Suprapubic skin (tissue), 4 donors: ENCODE results near the gene MAN1C1. TPM values are rescaled to one million over a fixed set of nuclear protein-coding genes. Genes with fewer than 3 reads are reported as not detected.

Experiments
- DNase-seq, 2 donors: peaks; one replicate each; pipeline ENCODE4 v3.0.0-alpha.2; 2019; ENCODE audit warnings: low spot score in 2 of 2
- H3K27ac ChIP-seq: fragments of 200-600 bp; sonication (generic); one replicate; pipeline ENCODE4 v1.5.1; 2019
- H3K27me3 ChIP-seq: fragments of 200-600 bp; sonication (generic); one replicate; pipeline ENCODE4 v1.5.1; 2019
- H3K36me3 ChIP-seq: fragments of 200-600 bp; sonication (generic); one replicate; pipeline ENCODE4 v1.5.1; 2019
- H3K4me1 ChIP-seq: fragments of 200-600 bp; sonication (generic); one replicate; pipeline ENCODE4 v1.5.1; 2019
- H3K4me3 ChIP-seq: fragments of 200-600 bp; sonication (generic); one replicate; pipeline ENCODE4 v1.5.1; 2019; ENCODE audit warnings: mild to moderate bottlenecking
- H3K9me3 ChIP-seq: fragments of 200-600 bp; sonication (generic); one replicate; pipeline ENCODE4 v1.5.1; 2019
- EP300 ChIP-seq: sonication (generic); formaldehyde crosslinking; IDR thresholded peaks from one replicate; pipeline ENCODE4 v1.6.1; 2017; ENCODE audit warnings: antibody characterized with exemption
- POLR2A ChIP-seq, 2 donors: fragments of 450-650 bp; IDR thresholded peaks; one replicate each; pipeline ENCODE4 v1.6.1; 2017; ENCODE audit warnings: antibody characterized with exemption in 2 of 2, mild to moderate bottlenecking in 2 of 2, moderate library complexity in 2 of 2
- POLR2AphosphoS5 ChIP-seq, 3 donors: sonication (generic); formaldehyde crosslinking; IDR thresholded peaks; one replicate each; pipeline ENCODE4 v1.6.1; 2017; ENCODE audit warnings: antibody characterized with exemption in 3 of 3
- WGBS: methylation state at CpG from one replicate; pipeline ENCODE4 v1.1.5; 2018; 5-methylcytosine and 5-hydroxymethylcytosine counted together
- total RNA-seq, 4 donors: library from RNA; depleted of rRNA; stranded (reverse); fragments of >200 nt; gene quantifications; one replicate each; pipeline ENCODE4 v1.1.0, GENCODE V29; 2016
- TF ChIP-seq, protein P1 (sequence below), 2 donors: fragments of 200-600 bp in 1 of 2; fragments of 450-650 bp in 1 of 2; sonication (generic) in 1 of 2; IDR thresholded peaks; one replicate each; pipeline ENCODE4 v1.5.1; 2016 to 2019; ENCODE audit warnings: antibody characterized with exemption in 2 of 2, mild to moderate bottlenecking in 1 of 2, moderate library complexity in 1 of 2

The MAN1C1 gene
- total RNA-seq, 4 donors from 2014 or later: 7.3 to 15.2 (median 8.0) TPM

DNA sequence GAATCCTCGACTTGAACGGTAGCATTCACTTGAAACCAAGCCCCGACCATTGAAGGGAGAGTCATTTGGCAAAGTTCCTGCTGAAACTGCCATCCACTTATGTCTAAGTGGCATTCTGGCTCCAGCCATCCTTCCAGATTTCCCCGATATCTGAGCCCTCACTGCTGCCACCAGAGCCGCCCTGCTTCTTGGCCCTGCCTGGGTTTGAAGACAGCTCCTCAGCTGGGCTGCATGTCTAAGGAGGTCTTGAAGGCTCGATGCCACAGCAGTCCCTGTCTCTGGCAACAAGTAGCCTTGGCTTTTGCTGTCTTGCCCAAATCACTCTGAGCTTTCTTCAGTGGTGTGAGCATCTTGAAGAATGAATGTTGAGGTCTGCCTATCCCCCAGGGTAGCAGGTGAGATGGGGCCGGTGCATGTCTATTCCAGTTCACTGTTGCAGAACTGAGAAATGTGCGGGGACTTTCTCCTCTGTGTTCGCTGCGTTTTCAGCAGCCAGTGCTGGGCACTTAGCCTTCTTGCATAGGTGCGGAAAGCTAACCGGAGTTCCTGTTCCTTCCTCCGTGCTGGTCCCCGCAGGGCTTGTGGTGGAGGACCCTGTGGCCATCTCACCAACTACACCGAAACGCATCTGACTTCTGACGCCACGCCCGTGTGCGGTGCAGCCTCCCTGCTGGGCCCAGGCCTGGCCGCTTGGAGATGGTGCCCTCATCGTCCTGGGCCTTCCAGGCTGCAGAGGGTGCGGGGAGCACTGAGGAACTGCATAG, 29.2 kb downstream of the MAN1C1 start:
- no peak for DNase-seq
- no peaks in the 10 kb centered on the region for H3K27me3 ChIP-seq
- H3K27ac ChIP-seq: no peak overlapping the region

DNA sequence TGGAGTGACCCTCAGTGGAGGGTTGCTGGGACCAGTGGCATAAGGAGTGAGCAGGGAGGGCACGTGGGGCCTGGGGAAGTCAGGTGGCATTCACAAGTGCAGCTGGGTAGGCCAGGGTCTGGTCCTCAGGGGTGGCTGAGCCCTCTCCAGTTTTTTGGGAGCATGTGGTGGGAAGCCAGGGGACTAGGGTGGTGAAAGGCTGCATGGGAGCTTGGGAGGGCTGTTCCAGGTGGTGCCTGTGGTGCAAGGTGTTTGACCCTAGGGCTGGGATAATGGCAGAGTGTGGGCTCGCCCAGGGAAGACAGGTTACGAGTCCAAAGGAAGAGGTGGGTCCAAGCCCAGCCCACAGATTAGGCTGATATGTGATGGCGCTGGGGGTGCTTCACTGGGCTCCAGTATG, 30.5 kb downstream of the MAN1C1 start:
- Histone ChIP-seq H3K4me1 (peaks cover 9% of the 10 kb centered on the region), H3K27me3 (no peaks in the 10 kb centered on the region), H3K36me3 (no peaks in the 10 kb centered on the region), H3K4me3 (no peak overlapping the region), H3K27ac (no peak overlapping the region), H3K9me3 (no peaks in the 10 kb centered on the region)
- TF ChIP-seq, protein P1, sequence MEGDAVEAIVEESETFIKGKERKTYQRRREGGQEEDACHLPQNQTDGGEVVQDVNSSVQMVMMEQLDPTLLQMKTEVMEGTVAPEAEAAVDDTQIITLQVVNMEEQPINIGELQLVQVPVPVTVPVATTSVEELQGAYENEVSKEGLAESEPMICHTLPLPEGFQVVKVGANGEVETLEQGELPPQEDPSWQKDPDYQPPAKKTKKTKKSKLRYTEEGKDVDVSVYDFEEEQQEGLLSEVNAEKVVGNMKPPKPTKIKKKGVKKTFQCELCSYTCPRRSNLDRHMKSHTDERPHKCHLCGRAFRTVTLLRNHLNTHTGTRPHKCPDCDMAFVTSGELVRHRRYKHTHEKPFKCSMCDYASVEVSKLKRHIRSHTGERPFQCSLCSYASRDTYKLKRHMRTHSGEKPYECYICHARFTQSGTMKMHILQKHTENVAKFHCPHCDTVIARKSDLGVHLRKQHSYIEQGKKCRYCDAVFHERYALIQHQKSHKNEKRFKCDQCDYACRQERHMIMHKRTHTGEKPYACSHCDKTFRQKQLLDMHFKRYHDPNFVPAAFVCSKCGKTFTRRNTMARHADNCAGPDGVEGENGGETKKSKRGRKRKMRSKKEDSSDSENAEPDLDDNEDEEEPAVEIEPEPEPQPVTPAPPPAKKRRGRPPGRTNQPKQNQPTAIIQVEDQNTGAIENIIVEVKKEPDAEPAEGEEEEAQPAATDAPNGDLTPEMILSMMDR (IDR thresholded peaks at IDR 0.05): no peak
- TF ChIP-seq POLR2AphosphoS5 (IDR thresholded peaks at IDR 0.05) (no peak), POLR2A (IDR thresholded peaks at IDR 0.05) (no peak), EP300 (no peak)
- no peak for DNase-seq
- WGBS: 100% methylated on average over 4 of the region's 4 CpGs

More for the DNA sequence above, 29.2 kb downstream of the MAN1C1 start:
- WGBS: 92% methylated on average over 23 of the region's 23 CpGs
- TF ChIP-seq POLR2A (IDR thresholded peaks at IDR 0.05) (no peak), POLR2AphosphoS5 (IDR thresholded peaks at IDR 0.05) (no peak), EP300 (no peak)
- TF ChIP-seq, protein P1 (IDR thresholded peaks at IDR 0.05): no peak
- no peaks in the 10 kb centered on the region for H3K9me3 ChIP-seq
- H3K36me3 ChIP-seq: no peaks in the 10 kb centered on the region
- peaks cover 18% of the 10 kb centered on the region for H3K4me1 ChIP-seq
- H3K4me3 ChIP-seq: no peak overlapping the region

DNA sequence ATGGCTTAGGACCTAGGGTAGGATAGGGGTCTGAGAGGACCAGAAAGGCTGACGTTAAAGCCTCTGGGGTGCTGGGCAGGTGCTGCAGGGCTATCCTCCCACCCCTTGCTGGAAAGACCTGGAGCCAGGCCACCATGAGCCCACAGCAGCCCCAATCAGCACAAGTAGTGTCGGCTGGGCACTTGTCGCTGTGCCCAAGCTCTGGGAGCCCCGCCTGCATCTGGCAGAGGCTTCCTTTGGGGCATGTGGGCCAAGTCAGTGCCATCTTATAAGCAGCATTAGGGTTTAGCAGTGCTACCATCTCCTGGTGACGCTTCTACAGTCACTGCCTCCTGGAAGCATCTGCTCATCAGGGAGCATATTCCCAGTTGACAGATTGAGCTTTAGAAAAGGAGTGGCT, 31.3 kb downstream of the MAN1C1 start:
- H3K27me3 ChIP-seq: no peaks in the 10 kb centered on the region
- 73% methylated on average over 3 of the region's 5 CpGs for WGBS
- H3K9me3 ChIP-seq: no peaks in the 10 kb centered on the region
- no peak for DNase-seq
- no peaks in the 10 kb centered on the region for H3K36me3 ChIP-seq
- no peak overlapping the region for H3K27ac ChIP-seq
- TF ChIP-seq POLR2A (IDR thresholded peaks at IDR 0.05) (no peak), EP300 (no peak), POLR2AphosphoS5 (IDR thresholded peaks at IDR 0.05) (no peak)
- TF ChIP-seq, protein P1 (IDR thresholded peaks at IDR 0.05): no peak
- H3K4me1 ChIP-seq: peaks cover 2% of the 10 kb centered on the region
- H3K4me3 ChIP-seq: no peak overlapping the region

DNA sequence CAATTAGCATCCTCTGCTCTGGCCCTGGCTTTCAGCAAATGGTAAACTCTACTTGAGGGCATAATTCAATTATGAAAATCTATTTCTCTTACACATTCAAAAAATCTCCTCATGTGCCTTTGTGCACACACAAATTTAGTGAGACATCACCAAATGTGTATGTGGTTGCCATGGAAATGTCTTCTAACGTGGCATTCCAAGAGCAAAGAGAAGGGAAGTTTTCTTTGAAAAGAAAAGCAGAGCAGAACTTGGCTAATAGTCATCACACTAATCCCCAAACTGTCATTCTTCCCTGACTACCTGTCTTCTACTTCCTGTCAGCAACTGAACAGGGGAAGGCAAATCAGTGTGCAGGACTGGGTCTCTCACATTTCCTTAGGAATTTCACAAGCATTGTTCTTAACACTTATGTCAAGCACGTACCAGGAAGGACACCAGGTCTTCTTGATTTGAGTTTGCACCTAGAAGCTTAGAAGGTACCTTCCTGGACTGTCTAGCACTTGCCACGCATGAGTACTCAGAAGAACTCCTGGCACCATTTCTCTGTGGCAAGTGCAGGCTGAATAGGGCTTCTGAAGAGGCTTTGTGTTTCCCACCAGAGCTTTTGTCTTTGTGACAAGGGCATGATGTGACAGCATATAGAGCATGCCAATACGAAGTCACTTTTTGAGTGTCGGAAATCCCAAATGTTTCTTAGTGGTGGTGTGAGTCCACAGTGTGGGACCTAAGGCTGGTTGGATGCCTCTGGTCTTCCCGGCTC, 32.3 kb downstream of the MAN1C1 start:
- 83% methylated on average over 6 of the region's 6 CpGs for WGBS
- H3K27me3 ChIP-seq: no peaks in the 10 kb centered on the region
- H3K4me1 ChIP-seq: no peaks in the 10 kb centered on the region
- no peaks in the 10 kb centered on the region for H3K9me3 ChIP-seq
- no peak for DNase-seq
- H3K36me3 ChIP-seq: no peaks in the 10 kb centered on the region
- no peak overlapping the region for H3K4me3 ChIP-seq
- H3K27ac ChIP-seq: no peak overlapping the region
- TF ChIP-seq POLR2A (IDR thresholded peaks at IDR 0.05) (no peak), EP300 (no peak)
- TF ChIP-seq, protein P1 (IDR thresholded peaks at IDR 0.05): no peak
